GM19438 (cell line): ENCODE measurements around the gene XKRX.

Experiments
- ATAC-seq: cut with Tn5 transposase; IDR thresholded peaks from one replicate; pipeline ENCODE4 v1.9.1; 2021; ENCODE audit warnings: low read depth; ENCODE audit not compliant: unreplicated experiment

XKRX gene

GRCh38 chrX:100928660-100929613 is at the start of gene XKRX:
Gene XKRX (minus strand): TSS chrX:100928917. CDS start chrX:100928304, 613 bp downstream.
- ATAC-seq, result no peak

- ATAC-seq, result no peak
Observed at GRCh38 chrX:100976211-100976610, 47.5 kb upstream of the XKRX start.

GRCh38 chrX:100975212-100975611 is 46.5 kb upstream of the XKRX start:
- no peak for ATAC-seq

- no peak for ATAC-seq
Observed at GRCh38 chrX:100973411-100973810, 44.7 kb upstream of the XKRX start.

- no peak for ATAC-seq
Observed at GRCh38 chrX:100969936-100970335, 41.2 kb upstream of the XKRX start.

- ATAC-seq, result no peak
Observed at GRCh38 chrX:100969408-100969807, 40.7 kb upstream of the XKRX start, which contains the start of gene ARL13A. Gene ARL13A (plus strand): TSS chrX:100969708. CDS start chrX:100973690, 3,982 bp downstream.

- no peak for ATAC-seq
Observed at GRCh38 chrX:100964362-100964761, 35.6 kb upstream of the XKRX start.

- ATAC-seq, result no peak
Observed at GRCh38 chrX:100962811-100963210, 34.1 kb upstream of the XKRX start.

GRCh38 chrX:100948557-100948956 is 19.8 kb upstream of the XKRX start:
- no peak for ATAC-seq

GRCh38 chrX:100946299-100946927 is 17.7 kb upstream of the XKRX start:
- ATAC-seq, result no peak

GRCh38 chrX:100944601-100945000 is 15.9 kb upstream of the XKRX start:
- no peak for ATAC-seq

GRCh38 chrX:100939333-100939732 is 10.6 kb upstream of the XKRX start:
- ATAC-seq, result no peak

GRCh38 chrX:100935767-100936166 is 7.0 kb upstream of the XKRX start:
- ATAC-seq, result no peak

- no peak for ATAC-seq
Observed at GRCh38 chrX:100931925-100932285, 3.2 kb upstream of the XKRX start.

- no peak for ATAC-seq
Observed at GRCh38 chrX:100931218-100931924, 2.7 kb upstream of the XKRX start.

- no peak for ATAC-seq
Observed at GRCh38 chrX:100926453-100926852, 2.3 kb downstream of the XKRX start.

GRCh38 chrX:100924375-100924774 is 4.3 kb downstream of the XKRX start:
- no peak for ATAC-seq

GRCh38 chrX:100915562-100915961 is 13.2 kb downstream of the XKRX start:
- ATAC-seq, result no peak

GRCh38 chrX:100913111-100913510 is 15.6 kb downstream of the XKRX start:
- no peak for ATAC-seq

- no peak for ATAC-seq
Observed at GRCh38 chrX:100911731-100912130, 17.0 kb downstream of the XKRX start.

- no peak for ATAC-seq
Observed at GRCh38 chrX:100905620-100906019, 23.1 kb downstream of the XKRX start.
